WTC11 (cell line): Measurements from ENCODE around the gene SMG7.

Experiments
- ATF3 ChIP-seq: sonication (generic); formaldehyde crosslinking; conservative IDR thresholded peaks from 2 replicates; pipeline ENCODE4 v1.8.1; 2022; ENCODE audit warnings: mild to moderate bottlenecking, missing genetic modification reagents
- CTCF ChIP-seq: fragments of 200-600 bp; IDR thresholded peaks from 2 replicates; pipeline ENCODE4 v1.8.0; 2022; ENCODE audit warnings: antibody characterized with exemption
- FOXP1 ChIP-seq: sonication (generic); formaldehyde crosslinking; IDR thresholded peaks from 2 replicates; pipeline ENCODE4 v1.8.0; 2022; ENCODE audit warnings: missing genetic modification reagents, mild to moderate bottlenecking, moderate library complexity, borderline replicate concordance
- HMGXB4 ChIP-seq: sonication (generic); formaldehyde crosslinking; IDR thresholded peaks from 2 replicates; pipeline ENCODE4 v1.8.1; 2023; ENCODE audit warnings: mild to moderate bottlenecking, moderate library complexity, missing genetic modification reagents
- TEAD4 ChIP-seq: sonication (generic); formaldehyde crosslinking; IDR thresholded peaks from 2 replicates; pipeline ENCODE4 v1.8.0; 2022; ENCODE audit warnings: mild to moderate bottlenecking, missing genetic modification reagents
- ZNF317 ChIP-seq: sonication (generic); formaldehyde crosslinking; IDR thresholded peaks from 2 replicates; pipeline ENCODE4 v1.8.1; 2023; ENCODE audit warnings: low read depth, mild to moderate bottlenecking, moderate library complexity, missing genetic modification reagents, borderline replicate concordance

GRCh38 chr1:183589874-183590243 is 117.6 kb downstream of the SMG7 start:
- TF ChIP-seq TEAD4 (CRISPR knock-in tag) (no peak), ATF3 (no peak), CTCF (no peak), HMGXB4 (CRISPR knock-in tag) (no peak), ZNF317 (CRISPR knock-in tag) (no peak), FOXP1 (no peak)
